Loucy (cell line): ENCODE results near the gene PRPS1L1.
A peak's percentile ranks its signal among the peaks of the same experiment; 100 is the strongest.

Experiments
- H2AFZ ChIP-seq: fragments of 200-600 bp; sonication (generic); 2 replicates; pipeline ENCODE4 v1.6.0; 2016; ENCODE audit warnings: antibody characterized with exemption, mild to moderate bottlenecking, low read length, moderate library complexity
- H3F3A ChIP-seq: fragments of 200-600 bp; 2 replicates; pipeline ENCODE4 v1.6.0; 2016; ENCODE audit warnings: antibody characterized with exemption, low read depth, mild to moderate bottlenecking
- H3K27me3 ChIP-seq: fragments of 200-600 bp; sonication (generic); 2 replicates; pipeline ENCODE4 v1.6.1; 2014; ENCODE audit warnings: low read length, mild to moderate bottlenecking; ENCODE audit not compliant: insufficient read depth, poor library complexity, severe bottlenecking
- H3K36me3 ChIP-seq: fragments of 200-600 bp; sonication (generic); 2 replicates; pipeline ENCODE4 v1.6.1; 2016; ENCODE audit warnings: low read length; ENCODE audit not compliant: insufficient read depth
- H3K4me1 ChIP-seq: fragments of 200-600 bp; sonication (generic); 2 replicates; pipeline ENCODE4 v1.5.1; 2014; ENCODE audit warnings: low read length, mild to moderate bottlenecking; ENCODE audit not compliant: insufficient read depth, poor library complexity, severe bottlenecking
- H3K4me2 ChIP-seq: fragments of 200-600 bp; sonication (generic); 2 replicates; pipeline ENCODE4 v1.6.0; 2014; ENCODE audit warnings: antibody characterized with exemption, low read length, low read depth, mild to moderate bottlenecking; ENCODE audit not compliant: poor library complexity, severe bottlenecking
- H3K4me3 ChIP-seq: fragments of 200-600 bp; sonication (generic); 2 replicates; pipeline ENCODE4 v1.5.1; 2014; ENCODE audit warnings: low read length, mild to moderate bottlenecking, mixed read lengths; ENCODE audit not compliant: poor library complexity, severe bottlenecking
- H3K79me2 ChIP-seq: fragments of 200-600 bp; sonication (generic); 2 replicates; pipeline ENCODE4 v1.6.1; 2014; ENCODE audit warnings: low read length; ENCODE audit not compliant: insufficient read depth
- H3K9ac ChIP-seq: fragments of 200-600 bp; sonication (generic); 2 replicates; pipeline ENCODE4 v1.6.0; 2014; ENCODE audit warnings: mild to moderate bottlenecking, low read depth, low read length, moderate library complexity; ENCODE audit not compliant: poor library complexity, severe bottlenecking
- H3K9me2 ChIP-seq: fragments of 200-600 bp; sonication (generic); replicated peaks from 2 replicates; pipeline ENCODE4 v1.6.1; 2016; ENCODE audit warnings: low read depth, low read length, mixed read lengths
- H3K9me3 ChIP-seq: fragments of 200-600 bp; sonication (generic); 2 replicates; pipeline ENCODE4 v1.6.1; 2014; ENCODE audit warnings: mild to moderate bottlenecking, antibody characterized with exemption, low read length, low read depth; ENCODE audit not compliant: insufficient read depth
- H4K20me1 ChIP-seq: fragments of 200-600 bp; sonication (generic); 2 replicates; pipeline ENCODE4 v1.6.0; 2014; ENCODE audit warnings: antibody characterized with exemption, low read length, mild to moderate bottlenecking; ENCODE audit not compliant: insufficient read depth, poor library complexity, severe bottlenecking
- EZH2phosphoT487 ChIP-seq: fragments of 200-600 bp; IDR thresholded peaks from 2 replicates; pipeline ENCODE4 v1.6.1; 2018; ENCODE audit warnings: antibody characterized with exemption, mild to moderate bottlenecking, moderate library complexity, borderline replicate concordance
- TF ChIP-seq, protein P1 (sequence below): fragments of 200-600 bp; sonication (generic); conservative IDR thresholded peaks from 2 replicates; pipeline ENCODE4 v1.5.1; 2014; ENCODE audit warnings: mild to moderate bottlenecking, antibody characterized with exemption, low read length

Gene PRPS1L1

DNA sequence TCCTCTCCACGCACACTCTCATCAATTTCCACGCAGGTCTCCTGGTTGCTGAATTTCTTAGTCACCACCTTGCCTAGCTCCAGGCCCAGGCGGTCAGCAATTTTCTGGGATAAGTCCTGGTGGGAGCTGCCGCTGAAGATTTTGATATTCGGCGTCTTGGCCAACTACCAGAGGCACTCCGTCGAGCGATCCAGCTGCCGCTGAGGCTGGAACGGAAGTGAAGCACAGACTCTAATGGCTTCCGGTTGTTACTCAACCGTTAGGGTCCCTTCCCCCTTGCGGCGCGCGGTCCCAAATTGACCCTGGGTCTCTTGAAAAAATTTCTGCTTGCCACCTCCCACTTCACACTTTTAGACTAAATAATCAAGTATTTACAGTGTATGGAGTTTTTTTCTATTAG, at the start of gene PRPS1L1:
Gene PRPS1L1 (minus strand): TSS at position 219 of the 400 bp plus-strand sequence.
- H3K9ac ChIP-seq = no peak within 1 kb of the TSS
- H3K9me3 ChIP-seq = no peaks in the 10 kb centered on the region
- H3K79me2 ChIP-seq = no peaks in the 10 kb centered on the region
- H3F3A ChIP-seq = no peaks in the 10 kb centered on the region
- no peak for TF ChIP-seq EZH2phosphoT487
- TF ChIP-seq, protein P1, sequence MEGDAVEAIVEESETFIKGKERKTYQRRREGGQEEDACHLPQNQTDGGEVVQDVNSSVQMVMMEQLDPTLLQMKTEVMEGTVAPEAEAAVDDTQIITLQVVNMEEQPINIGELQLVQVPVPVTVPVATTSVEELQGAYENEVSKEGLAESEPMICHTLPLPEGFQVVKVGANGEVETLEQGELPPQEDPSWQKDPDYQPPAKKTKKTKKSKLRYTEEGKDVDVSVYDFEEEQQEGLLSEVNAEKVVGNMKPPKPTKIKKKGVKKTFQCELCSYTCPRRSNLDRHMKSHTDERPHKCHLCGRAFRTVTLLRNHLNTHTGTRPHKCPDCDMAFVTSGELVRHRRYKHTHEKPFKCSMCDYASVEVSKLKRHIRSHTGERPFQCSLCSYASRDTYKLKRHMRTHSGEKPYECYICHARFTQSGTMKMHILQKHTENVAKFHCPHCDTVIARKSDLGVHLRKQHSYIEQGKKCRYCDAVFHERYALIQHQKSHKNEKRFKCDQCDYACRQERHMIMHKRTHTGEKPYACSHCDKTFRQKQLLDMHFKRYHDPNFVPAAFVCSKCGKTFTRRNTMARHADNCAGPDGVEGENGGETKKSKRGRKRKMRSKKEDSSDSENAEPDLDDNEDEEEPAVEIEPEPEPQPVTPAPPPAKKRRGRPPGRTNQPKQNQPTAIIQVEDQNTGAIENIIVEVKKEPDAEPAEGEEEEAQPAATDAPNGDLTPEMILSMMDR = no peak
- no peak within 1 kb of the TSS for H3K4me3 ChIP-seq
- H3K27me3 ChIP-seq = no peaks in the 10 kb centered on the region
- no peak within 1 kb of the TSS for H3K4me2 ChIP-seq
- no peak within 1 kb of the TSS for H2AFZ ChIP-seq
- H3K36me3 ChIP-seq = no peaks in the 10 kb centered on the region
- H4K20me1 ChIP-seq = no peaks in the 10 kb centered on the region
- no peaks in the 10 kb centered on the region for H3K4me1 ChIP-seq
- H3K9me2 ChIP-seq = no peaks in the 10 kb centered on the region

DNA sequence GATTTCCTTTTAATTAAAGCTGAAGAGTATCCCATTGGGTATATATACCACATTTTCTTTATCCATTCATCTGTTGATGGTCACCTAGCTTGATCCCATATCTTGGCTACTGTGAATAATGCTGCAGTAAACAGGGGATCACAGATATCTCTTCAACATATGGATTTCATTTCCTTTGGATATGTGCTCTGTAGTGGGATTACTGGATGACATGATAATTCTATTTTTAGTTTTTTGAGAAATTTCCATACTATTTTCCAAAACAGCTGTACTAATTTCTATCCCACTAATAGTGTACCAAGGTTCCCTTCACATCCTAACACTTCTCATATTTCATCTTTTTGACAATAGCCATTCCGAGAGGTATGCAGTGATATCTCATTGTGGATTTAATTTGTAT, 48.8 kb upstream of the PRPS1L1 start:
- H3K79me2 ChIP-seq = no peaks in the 10 kb centered on the region
- no peaks in the 10 kb centered on the region for H3K27me3 ChIP-seq
- no peak for TF ChIP-seq EZH2phosphoT487
- no peak overlapping the region for H3K4me2 ChIP-seq
- H2AFZ ChIP-seq = no peak overlapping the region
- H3K9me2 ChIP-seq = no peaks in the 10 kb centered on the region
- H3F3A ChIP-seq = no peaks in the 10 kb centered on the region
- H4K20me1 ChIP-seq = no peaks in the 10 kb centered on the region
- no peaks in the 10 kb centered on the region for H3K4me1 ChIP-seq
- no peaks in the 10 kb centered on the region for H3K36me3 ChIP-seq
- peaks cover 8% of the 10 kb centered on the region; the same call in 1 of the 2 replicates for H3K9me3 ChIP-seq
- H3K4me3 ChIP-seq = no peak overlapping the region
- H3K9ac ChIP-seq = no peak overlapping the region

DNA sequence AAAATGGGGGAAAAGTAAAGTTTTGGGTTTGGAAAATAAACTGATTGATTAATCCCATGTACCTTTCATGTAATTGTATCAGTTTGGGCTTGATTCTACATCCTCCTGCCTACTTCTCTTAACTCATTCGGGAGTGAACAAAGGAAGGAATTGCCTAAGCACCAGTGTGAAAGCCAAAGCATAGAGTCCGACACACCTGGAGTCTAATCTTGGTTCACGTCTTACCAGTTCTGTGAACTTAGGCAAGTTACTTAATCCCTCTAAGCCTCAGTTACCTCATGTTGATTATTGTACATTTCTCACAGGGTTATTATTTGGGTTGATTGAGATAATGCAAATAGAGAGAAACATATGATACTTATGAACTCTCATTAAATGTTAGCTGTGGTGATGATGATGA, 41.1 kb upstream of the PRPS1L1 start:
- no peak overlapping the region for H3K4me2 ChIP-seq
- H4K20me1 ChIP-seq = no peaks in the 10 kb centered on the region
- H2AFZ ChIP-seq = no peak overlapping the region
- no peaks in the 10 kb centered on the region for H3K36me3 ChIP-seq
- H3K27me3 ChIP-seq = no peaks in the 10 kb centered on the region
- TF ChIP-seq, protein P1 = no peak
- TF ChIP-seq EZH2phosphoT487 = no peak
- H3K9me3 ChIP-seq = no peaks in the 10 kb centered on the region
- no peak overlapping the region for H3K4me3 ChIP-seq
- no peaks in the 10 kb centered on the region for H3K9me2 ChIP-seq
- H3K79me2 ChIP-seq = no peaks in the 10 kb centered on the region
- H3F3A ChIP-seq = no peaks in the 10 kb centered on the region
- H3K4me1 ChIP-seq = no peaks in the 10 kb centered on the region
- no peak overlapping the region for H3K9ac ChIP-seq

DNA sequence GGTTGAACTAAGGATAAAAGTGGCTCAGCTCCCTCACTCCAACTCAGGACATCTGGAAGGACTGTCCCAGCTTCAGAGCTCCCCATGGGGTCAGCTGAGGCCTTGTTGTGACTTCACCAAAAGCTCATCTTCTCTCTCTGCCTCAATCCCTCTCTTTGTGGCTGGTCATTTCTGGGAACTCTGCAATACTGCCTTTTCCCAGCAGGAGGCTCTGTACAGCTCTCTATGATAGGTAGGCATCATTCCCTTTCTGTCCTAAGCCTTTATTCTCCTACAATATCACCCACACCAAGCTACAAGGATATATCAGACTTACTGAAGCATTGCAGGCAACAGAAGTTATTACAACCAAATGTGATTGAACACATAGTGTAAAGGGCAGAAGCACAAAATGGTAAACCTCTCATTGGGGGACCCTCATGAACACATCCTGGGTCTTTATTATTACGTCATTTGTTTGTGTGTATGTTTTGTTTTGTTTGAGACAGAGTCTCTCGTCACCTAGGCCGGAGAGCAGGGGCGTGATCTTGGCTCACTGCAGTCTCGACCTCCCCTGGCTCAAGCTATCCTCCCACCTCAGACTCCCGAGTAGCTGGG, 36.7 kb upstream of the PRPS1L1 start:
- Histone ChIP-seq H3K4me1 (no peaks in the 10 kb centered on the region), H3K9me2 (no peaks in the 10 kb centered on the region), H3K4me3 (no peak overlapping the region), H3F3A (no peaks in the 10 kb centered on the region), H3K4me2 (no peak overlapping the region), H2AFZ (no peak overlapping the region), H4K20me1 (no peaks in the 10 kb centered on the region), H3K79me2 (no peaks in the 10 kb centered on the region), H3K9me3 (no peaks in the 10 kb centered on the region), H3K36me3 (no peaks in the 10 kb centered on the region), H3K9ac (no peak overlapping the region), H3K27me3 (no peaks in the 10 kb centered on the region)
- no peak for TF ChIP-seq EZH2phosphoT487
- TF ChIP-seq, protein P1 = peak; percentile 85
